ENCODE data around the gene TPGS2.
"Not testable (repeated sequence)": the region's sequence is repeated elsewhere in the genome, so short reads cannot be mapped to it uniquely, and the experiment has no call there.

TPGS2 gene, protein sequence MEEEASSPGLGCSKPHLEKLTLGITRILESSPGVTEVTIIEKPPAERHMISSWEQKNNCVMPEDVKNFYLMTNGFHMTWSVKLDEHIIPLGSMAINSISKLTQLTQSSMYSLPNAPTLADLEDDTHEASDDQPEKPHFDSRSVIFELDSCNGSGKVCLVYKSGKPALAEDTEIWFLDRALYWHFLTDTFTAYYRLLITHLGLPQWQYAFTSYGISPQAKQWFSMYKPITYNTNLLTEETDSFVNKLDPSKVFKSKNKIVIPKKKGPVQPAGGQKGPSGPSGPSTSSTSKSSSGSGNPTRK

DNA sequence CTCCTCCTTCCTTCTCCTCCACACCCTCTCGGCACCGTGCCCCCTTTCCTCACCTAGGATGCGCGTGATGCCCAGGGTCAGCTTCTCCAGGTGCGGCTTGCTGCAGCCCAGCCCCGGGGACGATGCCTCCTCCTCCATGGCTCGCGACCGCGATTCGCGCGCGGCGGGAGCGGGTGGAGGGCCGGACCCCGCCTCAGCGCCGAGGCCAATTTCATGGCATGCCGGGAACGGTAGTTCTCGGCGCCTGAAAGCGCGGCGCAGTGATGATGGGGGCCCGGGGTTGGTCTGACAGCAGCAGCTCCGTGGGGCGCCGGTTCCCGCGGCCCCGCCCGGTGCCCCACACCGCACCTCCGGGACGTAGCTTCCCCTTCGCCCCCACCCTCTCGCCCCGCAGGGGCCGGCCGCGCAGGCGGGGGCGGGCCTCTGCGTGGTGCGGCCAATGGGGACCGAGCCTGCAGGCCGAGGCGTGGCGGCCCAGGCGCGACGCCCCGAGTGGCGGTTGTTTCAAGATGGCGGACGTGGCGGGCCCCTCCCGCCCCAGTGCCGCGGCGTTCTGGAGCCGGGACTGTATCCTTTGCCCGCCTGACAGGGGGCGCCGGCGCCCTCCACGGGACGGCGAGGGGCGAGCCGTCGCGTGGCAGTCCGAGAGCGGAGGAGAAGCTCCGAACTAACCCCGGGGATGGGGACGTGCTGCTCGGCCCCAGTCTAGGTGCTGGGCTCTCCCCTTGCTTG lies at the start of gene TPGS2, which contains the start of gene KIAA1328:
Gene TPGS2, minus strand, starts transcription at position 373 of the 732 bp plus-strand sequence. Its CDS starts 235 bp downstream, at position 138.
Gene KIAA1328, plus strand, starts transcription at position 498 of the 732 bp plus-strand sequence. Its CDS starts 12 bp downstream, at position 510.
- peak; percentile 73 for DNase-seq (ENCODE audit: low spot score)

DNA sequence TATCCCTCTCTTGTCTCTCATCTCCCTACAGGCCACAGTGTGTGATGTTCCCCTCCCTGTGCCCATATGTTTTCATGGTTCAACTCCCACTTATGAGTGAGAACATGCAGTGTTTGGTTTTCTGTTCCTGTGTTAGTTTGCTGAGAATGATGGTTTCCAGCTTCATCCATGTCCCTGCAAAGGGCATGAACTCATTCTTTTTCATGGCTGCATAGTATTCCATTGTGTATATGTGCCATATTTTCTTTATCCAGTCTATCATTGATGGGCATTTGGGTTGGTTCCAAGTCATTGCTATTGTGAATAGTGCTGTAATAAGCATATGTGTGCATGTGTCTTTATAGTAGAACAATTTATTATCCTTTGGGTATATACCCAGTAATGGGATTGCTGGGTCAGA lies 45.0 kb upstream of the TPGS2 start:
- DNase-seq (ENCODE audit: low spot score), result not testable (repeated sequence)

- no peak for DNase-seq (ENCODE audit: low spot score)
Measured at GRCh38 chr18:36872329-36872728, 43.5 kb upstream of the TPGS2 start.

DNA sequence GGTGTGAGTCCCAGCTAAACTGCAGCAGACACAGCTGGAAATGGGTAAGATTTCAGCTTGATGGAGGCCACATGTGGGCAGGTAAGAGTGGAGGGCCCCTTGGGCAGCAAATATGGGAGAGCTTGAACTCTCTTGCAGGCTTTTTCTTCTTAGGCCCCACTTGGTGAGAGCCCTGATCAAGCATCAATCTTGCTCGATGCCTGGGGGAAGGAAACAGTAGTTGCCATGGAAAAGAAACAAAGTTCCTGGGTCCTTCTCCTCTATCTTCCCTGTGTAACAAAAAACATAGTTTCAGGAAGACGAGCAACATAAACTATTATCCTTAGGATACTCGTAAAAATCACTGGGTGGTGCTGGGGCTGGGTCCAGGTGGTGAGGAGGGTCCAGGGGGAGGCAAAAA lies 43.0 kb upstream of the TPGS2 start:
- no peak for DNase-seq (ENCODE audit: low spot score)

- no peak for DNase-seq (ENCODE audit: low spot score)
Measured at GRCh38 chr18:36867056-36867455, 38.3 kb upstream of the TPGS2 start.

GRCh38 chr18:36862182-36862581 lies 33.4 kb upstream of the TPGS2 start:
- no peak for DNase-seq (ENCODE audit: low spot score)

GRCh38 chr18:36856815-36857214 lies 28.0 kb upstream of the TPGS2 start:
- no peak for DNase-seq (ENCODE audit: low spot score)

- DNase-seq (ENCODE audit: low spot score), result no peak
Measured at GRCh38 chr18:36851202-36851590, 22.4 kb upstream of the TPGS2 start.

- no peak for DNase-seq (ENCODE audit: low spot score)
Measured at GRCh38 chr18:36850527-36851201, 21.9 kb upstream of the TPGS2 start.

- no peak for DNase-seq (ENCODE audit: low spot score)
Measured at GRCh38 chr18:36849288-36850006, 20.6 kb upstream of the TPGS2 start.

DNA sequence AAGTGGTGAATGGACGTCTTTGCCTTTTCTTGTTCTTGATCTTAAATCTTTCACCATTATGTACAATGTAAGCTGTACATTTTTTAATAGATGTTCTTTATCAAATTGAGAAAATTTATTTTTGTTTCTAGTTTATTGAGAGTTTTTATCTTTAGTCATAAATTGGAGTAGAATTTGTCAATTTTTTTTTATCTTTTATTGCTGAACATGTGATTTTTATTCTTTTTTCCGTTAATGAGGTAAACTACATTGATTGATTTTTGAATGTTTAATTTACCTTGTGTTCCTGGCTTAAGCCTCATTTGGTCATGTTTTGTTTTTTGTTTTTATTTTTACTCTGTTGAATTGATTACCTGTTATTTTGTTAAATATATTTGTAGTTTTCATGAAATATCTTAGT lies 19.8 kb upstream of the TPGS2 start:
- DNase-seq (ENCODE audit: low spot score), result no peak

DNA sequence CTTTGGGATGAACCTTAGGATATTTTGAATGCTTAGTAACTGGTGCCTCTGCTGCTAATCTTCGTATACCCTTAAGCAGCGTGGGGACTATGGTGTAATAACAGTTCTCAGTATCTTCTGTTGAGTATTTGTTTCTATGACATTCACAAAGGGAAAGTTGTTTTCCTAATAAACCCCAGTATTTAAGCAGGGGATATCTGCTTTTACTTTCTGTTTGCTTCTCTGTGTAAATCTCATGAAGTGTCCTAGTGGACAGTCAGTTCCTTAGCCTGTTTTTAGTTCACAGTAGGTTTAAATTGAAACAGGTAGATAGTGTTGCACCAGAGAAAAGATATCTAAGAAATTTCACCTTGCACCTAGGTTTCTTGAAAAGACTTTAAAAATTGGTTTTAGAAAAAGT lies 15.0 kb upstream of the TPGS2 start:
- no peak for DNase-seq (ENCODE audit: low spot score)

GRCh38 chr18:36843199-36843598 lies 14.4 kb upstream of the TPGS2 start:
- no peak for DNase-seq (ENCODE audit: low spot score)

- DNase-seq (ENCODE audit: low spot score), result no peak
Measured at GRCh38 chr18:36839835-36840234, 11.0 kb upstream of the TPGS2 start.

DNA sequence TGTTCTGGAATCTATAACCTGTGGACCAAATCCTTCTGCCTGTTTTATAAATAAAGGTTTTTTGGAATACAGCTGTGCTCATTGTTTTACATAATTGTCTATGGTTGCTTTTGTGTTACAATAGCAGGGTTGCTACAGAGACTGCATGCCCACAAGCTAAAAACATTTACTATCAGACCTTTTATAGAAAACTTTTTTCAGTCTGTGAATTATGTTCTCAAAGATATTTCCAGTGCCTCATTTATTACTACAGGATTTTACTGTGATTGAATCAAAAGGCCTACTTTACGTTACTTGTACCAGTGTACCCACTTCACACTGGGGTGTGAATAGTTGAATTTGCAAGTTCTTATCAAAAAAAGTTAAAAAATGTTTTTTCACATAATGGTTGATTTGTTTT lies 7.1 kb upstream of the TPGS2 start:
- no peak for DNase-seq (ENCODE audit: low spot score)

DNA sequence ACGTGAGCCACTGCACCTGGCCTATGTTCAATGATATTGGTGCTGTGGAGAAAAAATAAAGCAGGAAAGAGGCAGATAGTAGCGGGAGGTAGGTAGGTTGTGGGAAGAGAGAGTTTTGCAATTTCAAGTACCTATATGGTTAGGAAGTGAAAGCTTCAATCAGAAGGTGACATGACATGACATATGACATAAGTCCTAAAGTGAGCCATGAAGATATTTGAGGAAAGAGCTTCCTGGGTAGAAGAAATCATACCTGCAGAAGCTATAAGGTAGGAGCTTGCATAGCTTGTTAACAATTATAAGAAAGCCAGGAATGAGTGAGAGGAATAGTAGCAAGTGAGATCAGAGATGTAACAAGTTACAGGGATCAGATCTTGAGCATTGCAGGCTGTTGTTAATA lies 4.3 kb upstream of the TPGS2 start:
- no peak for DNase-seq (ENCODE audit: low spot score)

- DNase-seq (ENCODE audit: low spot score), result no peak
Measured at GRCh38 chr18:36831139-36831538, 2.3 kb upstream of the TPGS2 start.

- DNase-seq (ENCODE audit: low spot score), result no peak
Measured at GRCh38 chr18:36830158-36830495, 1.3 kb upstream of the TPGS2 start.

DNA sequence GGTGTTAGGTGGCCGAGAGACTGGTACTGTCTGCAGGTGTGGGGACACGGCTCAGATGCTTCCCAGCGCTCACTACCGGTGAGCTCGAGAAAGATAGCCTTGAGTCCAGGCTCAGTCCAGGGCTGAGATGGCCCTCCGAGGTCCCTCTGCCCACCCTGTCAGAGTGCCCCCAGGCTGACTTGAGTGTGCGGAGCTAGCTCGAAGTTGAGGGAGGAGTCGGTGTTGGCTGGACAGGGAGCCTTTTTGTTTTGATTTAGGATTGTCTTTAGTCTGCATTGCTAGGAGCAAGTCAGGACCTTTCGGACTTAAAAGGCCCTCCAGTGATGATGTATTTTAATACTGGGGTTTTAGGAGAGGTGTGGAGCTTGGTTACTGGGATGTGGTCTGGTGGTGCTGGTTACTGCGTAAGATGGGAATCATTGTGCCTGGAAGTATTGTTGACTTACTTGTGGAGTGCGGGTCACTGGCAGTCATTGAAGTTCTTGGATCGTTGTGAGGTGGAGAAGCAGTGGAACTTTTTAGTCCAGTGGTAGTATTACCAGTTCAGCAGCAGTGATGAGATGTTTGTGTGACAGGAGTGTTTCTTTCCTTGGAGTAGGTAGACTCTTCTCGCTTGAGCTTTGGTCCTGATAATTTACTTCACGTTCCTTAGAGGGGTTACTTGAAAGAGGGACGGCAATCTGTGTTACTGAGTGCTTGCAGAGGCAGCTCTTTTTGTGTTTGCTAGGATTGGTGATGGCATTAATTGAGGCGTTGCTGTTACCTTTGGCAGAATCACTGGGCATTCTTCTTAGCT lies 758 bp upstream of the TPGS2 start:
- peak; percentile 9 for DNase-seq (ENCODE audit: low spot score)

DNA sequence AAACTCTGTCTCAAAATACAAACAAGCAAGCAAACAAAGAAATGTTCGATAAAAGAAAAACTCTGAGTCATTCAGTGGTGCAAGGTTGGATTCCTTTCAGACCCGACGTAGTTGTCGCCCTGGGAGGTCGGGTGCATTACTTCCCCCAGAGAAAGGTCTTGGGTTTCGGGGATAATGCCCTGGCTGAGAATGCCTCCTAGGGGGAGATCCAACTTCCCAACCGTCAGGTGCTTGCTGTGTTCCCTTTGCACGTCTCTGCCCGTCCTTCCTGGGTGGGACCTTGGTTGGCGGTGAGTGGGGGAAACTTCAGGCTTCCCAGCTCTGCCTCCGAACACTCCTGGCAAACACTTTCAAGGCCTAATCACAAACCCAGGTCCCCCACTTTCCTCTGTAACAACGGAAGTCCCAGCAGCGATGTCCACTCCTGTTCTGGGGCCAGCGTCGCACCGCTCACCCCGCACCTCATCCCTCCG lies 609 bp downstream of the TPGS2 start:
- DNase-seq (ENCODE audit: low spot score), result peak; percentile 17

- DNase-seq (ENCODE audit: low spot score), result no peak
Measured at GRCh38 chr18:36826556-36826955, 2.2 kb downstream of the TPGS2 start.
